GM12873 (cell line): Measurements from ENCODE around the gene ARMC2.

Source experiments
- CTCF ChIP-seq: IDR thresholded peaks from 2 replicates; pipeline ENCODE4 v1.5.1; 2012; ENCODE audit warnings: low read depth, mild to moderate bottlenecking, moderate library complexity, low read length, control low read depth; ENCODE audit not compliant: insufficient read depth; ENCODE audit errors: missing control alignments

Gene ARMC2

GRCh38 chr6:108958900-108959770 lies 110.9 kb downstream of the ARMC2 start:
- no peak for TF ChIP-seq CTCF

- no peak for TF ChIP-seq CTCF
These were observed 111.9 kb downstream of the ARMC2 start for GRCh38 chr6:108959972-108960582.

- no peak for TF ChIP-seq CTCF
These were observed 112.4 kb downstream of the ARMC2 start for GRCh38 chr6:108960601-108961000.

- TF ChIP-seq CTCF = no peak
These were observed 112.9 kb downstream of the ARMC2 start for GRCh38 chr6:108961077-108961476.

- no peak for TF ChIP-seq CTCF
These were observed 113.8 kb downstream of the ARMC2 start for GRCh38 chr6:108961985-108962384.

- no peak for TF ChIP-seq CTCF
These were observed 118.0 kb downstream of the ARMC2 start for GRCh38 chr6:108966251-108966650.

GRCh38 chr6:108966855-108967755 lies 118.9 kb downstream of the ARMC2 start:
- TF ChIP-seq CTCF = no peak
